Endothelial cell of umbilical vein (primary cell): ENCODE results near the gene SSH2. TPM values are rescaled to one million over a fixed set of nuclear protein-coding genes. Genes with fewer than 3 reads are reported as not detected.

Experiments
- BruUV-seq: library from RNA; stranded (reverse); fragments of 400-500 nt; replicated peaks from 2 replicates; lab custom pipeline; 2021; lab: Mats Ljungman, UMichigan
- CTCF ChIA-PET: fragments of 300-600, 350-600 bp; sonication (Branson Sonifier 250); formaldehyde crosslinking; loops from one replicate; lab custom pipeline; 2021; ENCODE audit warnings: antibody characterized with exemption, inconsistent platforms; lab: Charles Lee
- POLR2A ChIA-PET: fragments of 300-600, 350-600 bp; sonication (Branson Sonifier 250); formaldehyde crosslinking; loops from one replicate; lab custom pipeline; 2021; ENCODE audit warnings: antibody characterized with exemption, inconsistent platforms; lab: Charles Lee
- DNase-seq: peaks from one replicate; pipeline ENCODE4 v3.0.0-alpha.2; 2011; ENCODE audit warnings: low read depth, low spot score
- FAIRE-seq: peaks from 2 replicates; lab custom pipeline; 2011; peaks lifted over from hg19 to GRCh38; lab: Jason Lieb, UNC
- H2AFZ ChIP-seq: 2 replicates; pipeline ENCODE4 v1.6.0; 2012; ENCODE audit warnings: low read depth, low read length, control low read depth, inconsistent platforms
- H3K27ac ChIP-seq: 2 replicates; pipeline ENCODE4 v1.5.1; 2011; ENCODE audit warnings: low read depth, mild to moderate bottlenecking, control low read depth, low read length, moderate library complexity; ENCODE audit not compliant: insufficient read depth
- H3K27me3 ChIP-seq, 2 experiments: 2 replicates each; pipeline versions ENCODE4 v1.6.0 to v1.6.1; 2011; ENCODE audit warnings: low read length in 2 of 2, mixed read lengths in 1 of 2; ENCODE audit not compliant: control insufficient read depth in 2 of 2, insufficient read depth in 2 of 2
- H3K36me3 ChIP-seq, 2 experiments: 2 replicates in 1 of 2; 3 replicates in 1 of 2; pipeline ENCODE4 v1.5.1; 2011; ENCODE audit warnings: low read length in 2 of 2, mild to moderate bottlenecking in 1 of 2, moderate library complexity in 1 of 2; ENCODE audit not compliant: control insufficient read depth in 2 of 2, insufficient read depth in 2 of 2; ENCODE audit errors: extremely low read depth in 1 of 2
- H3K4me1 ChIP-seq: 3 replicates; pipeline ENCODE4 v1.5.1; 2011; ENCODE audit warnings: mild to moderate bottlenecking, low read length; ENCODE audit not compliant: control insufficient read depth, insufficient read depth; ENCODE audit errors: extremely low read depth
- H3K4me2 ChIP-seq: 2 replicates; pipeline ENCODE4 v1.6.1; 2011; ENCODE audit warnings: low read length, control low read depth, mixed read lengths; ENCODE audit not compliant: insufficient read depth
- H3K4me3 ChIP-seq, 3 experiments: fragments of 200-600 bp in 1 of 3; sonication (generic), shearing (Covaris generic) in 1 of 3; replicated peaks in 1 of 3; 2 replicates each; pipeline ENCODE4 v1.5.1; 2011 to 2016; ENCODE audit warnings: control low read depth in 3 of 3, low read length in 3 of 3, mild to moderate bottlenecking in 2 of 3, inconsistent platforms in 1 of 3, low read depth in 1 of 3, moderate library complexity in 1 of 3; ENCODE audit not compliant: insufficient read depth in 1 of 3
- H3K79me2 ChIP-seq: 2 replicates; pipeline ENCODE4 v1.6.0; 2012; ENCODE audit warnings: low read length, inconsistent platforms; ENCODE audit not compliant: control insufficient read depth, insufficient read depth
- H3K9ac ChIP-seq: replicated peaks from 2 replicates; pipeline ENCODE3; 2011; ENCODE audit warnings: low read length, control low read depth; ENCODE audit not compliant: insufficient read depth; ENCODE audit errors: extremely low read depth
- H3K9me1 ChIP-seq: replicated peaks from 3 replicates; pipeline ENCODE4 v1.6.0; 2011; ENCODE audit warnings: mild to moderate bottlenecking, low read length; ENCODE audit not compliant: control insufficient read depth, insufficient read depth; ENCODE audit errors: extremely low read depth
- H3K9me3 ChIP-seq: replicated peaks from 2 replicates; pipeline ENCODE4 v1.5.1; 2012; ENCODE audit warnings: low read length, inconsistent platforms; ENCODE audit not compliant: control insufficient read depth, insufficient read depth
- H4K20me1 ChIP-seq: replicated peaks from 2 replicates; pipeline ENCODE3; 2011; ENCODE audit warnings: mild to moderate bottlenecking, low read length; ENCODE audit not compliant: control insufficient read depth, insufficient read depth; ENCODE audit errors: extremely low read depth
- EZH2 ChIP-seq: IDR thresholded peaks from 2 replicates; pipeline ENCODE4 v1.6.1; 2012; ENCODE audit warnings: borderline replicate concordance, low read depth, mild to moderate bottlenecking, moderate library complexity, low read length, inconsistent platforms; ENCODE audit not compliant: severe bottlenecking
- FOS ChIP-seq: IDR thresholded peaks from 2 replicates; pipeline ENCODE4 v1.6.1; 2011; ENCODE audit warnings: mild to moderate bottlenecking, low read length, moderate library complexity, borderline replicate concordance; ENCODE audit not compliant: insufficient read depth
- GATA2 ChIP-seq: IDR thresholded peaks from 2 replicates; pipeline ENCODE4 v1.7.0; 2011; ENCODE audit warnings: low read depth, mild to moderate bottlenecking, moderate library complexity, mixed read lengths, low read length; ENCODE audit not compliant: insufficient read length, insufficient read depth
- JUN ChIP-seq: IDR thresholded peaks from 2 replicates; pipeline ENCODE4 v1.6.1; 2011; ENCODE audit warnings: borderline replicate concordance, low read depth; ENCODE audit not compliant: insufficient read length, insufficient read depth
- MAX ChIP-seq: IDR thresholded peaks from 2 replicates; pipeline ENCODE4 v1.6.1; 2011; ENCODE audit not compliant: insufficient read depth, insufficient read length
- MYC ChIP-seq: IDR thresholded peaks from one replicate; pipeline ENCODE4 v1.6.1; 2011; ENCODE audit warnings: mild to moderate bottlenecking, low read depth, low read length
- POLR2A ChIP-seq: IDR thresholded peaks from 2 replicates; pipeline ENCODE4 v1.6.1; 2012; ENCODE audit warnings: low read depth, mild to moderate bottlenecking, control low read depth, low read length
- POLR2AphosphoS5 ChIP-seq: IDR thresholded peaks from 2 replicates; pipeline ENCODE4 v1.6.1; 2012; ENCODE audit warnings: low read depth, mild to moderate bottlenecking, control low read depth, low read length, moderate library complexity; ENCODE audit not compliant: insufficient read depth
- dilution Hi-C: fragments of 300-500 bp; cut with MboI; formaldehyde crosslinking; loops from one replicate; pipeline ENCODE4 v1.15.0; 2019; ENCODE audit warnings: low sequenced_read_pairs; ENCODE audit not compliant: extremely low pct_ligation_motif_present
- intact Hi-C: fragments of 100-400 bp; cut with micrococcal nuclease; formaldehyde crosslinking; loops from one replicate; pipeline ENCODE4 v1.10.0; 2022
- polyA plus RNA-seq, 4 experiments: library from polyadenylated mRNA; depleted of rRNA in 3 of 4; stranded (reverse) in 3 of 4; unstranded in 1 of 4; fragments of >200 nt; gene quantifications; 2 replicates each; pipeline versions ENCODE4 v1.2.1 to v1.2.3, GENCODE V29; 2011 to 2012; ENCODE audit warnings: missing spikeins in 1 of 4
- total RNA-seq: library from RNA; stranded (reverse); gene quantifications from 2 replicates; pipeline ENCODE4 v1.2.3, GENCODE V29; 2021
- TF ChIP-seq, protein P1 (sequence below), 2 donors: IDR thresholded peaks; 1 replicate in 1 of 2; 2 replicates in 1 of 2; pipeline ENCODE4 v1.5.1; 2011; ENCODE audit warnings: low read length in 2 of 2, mild to moderate bottlenecking in 2 of 2, moderate library complexity in 2 of 2, control low read depth in 1 of 2, inconsistent platforms in 1 of 2, low read depth in 1 of 2; ENCODE audit not compliant: insufficient read depth in 1 of 2; ENCODE audit errors: extremely low read depth in 1 of 2

The SSH2 gene
- total and polyA plus RNA-seq, 2 donors (not counting 3 experiments of a cell fraction or from before 2014, with no cell fraction given): 24.6 to 60.9 TPM

DNA sequence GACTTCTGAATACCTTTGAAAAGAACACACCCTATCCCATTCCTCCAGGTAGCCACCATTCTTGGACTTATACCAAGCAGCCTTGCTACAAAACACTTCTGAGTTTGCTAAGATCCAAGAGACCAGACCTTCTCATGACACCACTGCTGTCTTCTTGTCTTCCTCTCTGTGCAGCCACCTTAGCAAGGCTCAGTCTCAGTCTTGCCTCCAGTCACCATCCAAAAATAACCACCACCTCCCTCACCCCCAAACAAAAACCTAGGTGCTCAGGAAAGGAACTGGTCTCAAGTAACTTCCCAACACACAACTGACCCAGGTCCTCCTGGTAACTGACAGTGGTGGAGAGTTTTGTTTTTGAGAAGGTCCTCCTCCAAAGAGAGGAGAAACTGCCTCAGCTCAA, 216.4 kb downstream of the SSH2 start:
- no peak overlapping the region for H3K9ac ChIP-seq
- H3K4me3 ChIP-seq: no peak overlapping the region
- H3K27me3 ChIP-seq: no peaks in the 10 kb centered on the region
- DNase-seq (no peak), FAIRE-seq (no peak)
- intact Hi-C loops (no loop called here), dilution Hi-C loops (no loop called here)
- ChIA-PET POLR2A (no interaction called here), CTCF (interaction anchor here (1.1 to 1.6 kb wide), 2 partner anchors 21 to 65 kb away, joined by 3 to 4 read pairs; no protein-coding TSS in a partner anchor)
- no peaks in the 10 kb centered on the region for H3K36me3 ChIP-seq
- peaks cover 5% of the 10 kb centered on the region for H3K4me1 ChIP-seq
- no TSS peak for BruUV-seq
- no peaks in the 10 kb centered on the region for H4K20me1 ChIP-seq
- no peak overlapping the region for H3K27ac ChIP-seq
- TF ChIP-seq POLR2AphosphoS5 (no peak), MYC (no peak), GATA2 (no peak), EZH2 (no peak), JUN (no peak), FOS (no peak), POLR2A (no peak), MAX (no peak)
- TF ChIP-seq, protein P1, sequence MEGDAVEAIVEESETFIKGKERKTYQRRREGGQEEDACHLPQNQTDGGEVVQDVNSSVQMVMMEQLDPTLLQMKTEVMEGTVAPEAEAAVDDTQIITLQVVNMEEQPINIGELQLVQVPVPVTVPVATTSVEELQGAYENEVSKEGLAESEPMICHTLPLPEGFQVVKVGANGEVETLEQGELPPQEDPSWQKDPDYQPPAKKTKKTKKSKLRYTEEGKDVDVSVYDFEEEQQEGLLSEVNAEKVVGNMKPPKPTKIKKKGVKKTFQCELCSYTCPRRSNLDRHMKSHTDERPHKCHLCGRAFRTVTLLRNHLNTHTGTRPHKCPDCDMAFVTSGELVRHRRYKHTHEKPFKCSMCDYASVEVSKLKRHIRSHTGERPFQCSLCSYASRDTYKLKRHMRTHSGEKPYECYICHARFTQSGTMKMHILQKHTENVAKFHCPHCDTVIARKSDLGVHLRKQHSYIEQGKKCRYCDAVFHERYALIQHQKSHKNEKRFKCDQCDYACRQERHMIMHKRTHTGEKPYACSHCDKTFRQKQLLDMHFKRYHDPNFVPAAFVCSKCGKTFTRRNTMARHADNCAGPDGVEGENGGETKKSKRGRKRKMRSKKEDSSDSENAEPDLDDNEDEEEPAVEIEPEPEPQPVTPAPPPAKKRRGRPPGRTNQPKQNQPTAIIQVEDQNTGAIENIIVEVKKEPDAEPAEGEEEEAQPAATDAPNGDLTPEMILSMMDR (IDR thresholded peaks at IDR 0.05; ENCODE audit: extremely low read depth in 1 of 2, insufficient read depth in 1 of 2, low read depth in 1 of 2, low read length in 2 of 2): no peak
- peaks cover 2% of the 10 kb centered on the region for H3K79me2 ChIP-seq
- no peak overlapping the region for H3K4me2 ChIP-seq
- H3K9me1 ChIP-seq: no peaks in the 10 kb centered on the region
- H2AFZ ChIP-seq: no peak overlapping the region
- no peaks in the 10 kb centered on the region for H3K9me3 ChIP-seq
